Trophoblast cell (in vitro differentiated cells and primary cell): ENCODE measurements around the gene TBC1D22A.

Experiments used
- DNase-seq, 2 donors: peaks; one replicate each; pipeline ENCODE4 v3.0.0-alpha.2; 2016
- H2AFZ ChIP-seq: 2 replicates; pipeline ENCODE4 v1.6.1; 2013; ENCODE audit warnings: low read length, moderate library complexity, mild to moderate bottlenecking; ENCODE audit not compliant: insufficient read depth, poor library complexity
- H2AK5ac ChIP-seq: 2 replicates; pipeline ENCODE4 v1.6.1; 2013; ENCODE audit warnings: mild to moderate bottlenecking, low read length
- H2BK120ac ChIP-seq: 2 replicates; pipeline ENCODE4 v1.6.1; 2013; ENCODE audit warnings: low read length, mild to moderate bottlenecking, moderate library complexity; ENCODE audit not compliant: insufficient read depth, poor library complexity
- H2BK12ac ChIP-seq: 2 replicates; pipeline ENCODE4 v1.6.1; 2013; ENCODE audit warnings: mild to moderate bottlenecking, low read length, moderate library complexity
- H2BK5ac ChIP-seq: 2 replicates; pipeline ENCODE4 v1.6.1; 2013; ENCODE audit warnings: low read length, low read depth, moderate library complexity, mild to moderate bottlenecking; ENCODE audit not compliant: poor library complexity
- H3K14ac ChIP-seq: 2 replicates; pipeline ENCODE4 v1.6.1; 2013; ENCODE audit warnings: mild to moderate bottlenecking, low read length
- H3K18ac ChIP-seq: 2 replicates; pipeline ENCODE4 v1.6.1; 2013; ENCODE audit warnings: mild to moderate bottlenecking, low read length
- H3K23ac ChIP-seq: 2 replicates; pipeline ENCODE4 v1.6.1; 2013; ENCODE audit warnings: low read length
- H3K27ac ChIP-seq: 2 replicates; pipeline ENCODE4 v1.5.1; 2013; ENCODE audit warnings: low read depth, mild to moderate bottlenecking, inconsistent platforms, low read length, moderate library complexity
- H3K27me3 ChIP-seq: 2 replicates; pipeline ENCODE4 v1.6.1; 2013; ENCODE audit warnings: inconsistent platforms, mild to moderate bottlenecking, low read length, moderate library complexity; ENCODE audit not compliant: insufficient read depth
- H3K36me3 ChIP-seq, 2 experiments: 1 replicate in 1 of 2; 2 replicates in 1 of 2; pipeline ENCODE4 v1.6.1; 2013; ENCODE audit warnings: low read length in 2 of 2, mild to moderate bottlenecking in 2 of 2, moderate library complexity in 1 of 2; ENCODE audit not compliant: insufficient read depth in 2 of 2, control insufficient read depth in 1 of 2
- H3K4ac ChIP-seq: 2 replicates; pipeline ENCODE4 v1.6.1; 2013; ENCODE audit warnings: low read depth, mild to moderate bottlenecking, low read length, moderate library complexity
- H3K4me1 ChIP-seq, 2 experiments: 1 replicate in 1 of 2; 2 replicates in 1 of 2; pipeline ENCODE4 v1.6.1; 2013; ENCODE audit warnings: low read length in 2 of 2, mild to moderate bottlenecking in 2 of 2, moderate library complexity in 1 of 2; ENCODE audit not compliant: insufficient read depth in 2 of 2, control insufficient read depth in 1 of 2
- H3K4me2 ChIP-seq: 2 replicates; pipeline ENCODE4 v1.6.1; 2013; ENCODE audit warnings: inconsistent platforms, mild to moderate bottlenecking, low read length, moderate library complexity
- H3K4me3 ChIP-seq: 2 replicates; pipeline ENCODE4 v1.5.1; 2013; ENCODE audit warnings: mild to moderate bottlenecking, low read depth, low read length, inconsistent platforms
- H3K79me1 ChIP-seq: one replicate; pipeline ENCODE4 v1.6.1; 2013; ENCODE audit warnings: low read length
- H3K79me2 ChIP-seq: 2 replicates; pipeline ENCODE4 v1.6.1; 2013; ENCODE audit warnings: low read length, mild to moderate bottlenecking; ENCODE audit not compliant: control insufficient read depth, insufficient read depth, poor library complexity
- H3K9ac ChIP-seq: 2 replicates; pipeline ENCODE4 v1.6.1; 2013; ENCODE audit warnings: mild to moderate bottlenecking, low read length
- H3K9me3 ChIP-seq: 2 replicates; pipeline ENCODE4 v1.6.1; 2013; ENCODE audit warnings: low read depth, mild to moderate bottlenecking, control low read depth, inconsistent platforms, low read length; ENCODE audit not compliant: insufficient read depth
- H4K12ac ChIP-seq: 2 replicates; pipeline ENCODE4 v1.6.1; 2013; ENCODE audit warnings: low read depth, mild to moderate bottlenecking, low read length, moderate library complexity
- H4K8ac ChIP-seq: 2 replicates; pipeline ENCODE4 v1.6.1; 2013; ENCODE audit warnings: low read depth, mild to moderate bottlenecking, low read length, moderate library complexity
- H4K91ac ChIP-seq: one replicate; pipeline ENCODE4 v1.6.1; 2013; ENCODE audit warnings: low read depth, mild to moderate bottlenecking, low read length, moderate library complexity
- WGBS: extraction: QIAGEN DNeasy Blood & Tissue Kit; methylation state at CpG from one replicate; pipeline ENCODE4 v1.1.7; 2013; ENCODE audit warnings: missing lambda C conversion rate; ENCODE audit not compliant: insufficient read length, insufficient coverage; ENCODE audit errors: extremely low coverage; 5-methylcytosine and 5-hydroxymethylcytosine counted together

Gene TBC1D22A

DNA sequence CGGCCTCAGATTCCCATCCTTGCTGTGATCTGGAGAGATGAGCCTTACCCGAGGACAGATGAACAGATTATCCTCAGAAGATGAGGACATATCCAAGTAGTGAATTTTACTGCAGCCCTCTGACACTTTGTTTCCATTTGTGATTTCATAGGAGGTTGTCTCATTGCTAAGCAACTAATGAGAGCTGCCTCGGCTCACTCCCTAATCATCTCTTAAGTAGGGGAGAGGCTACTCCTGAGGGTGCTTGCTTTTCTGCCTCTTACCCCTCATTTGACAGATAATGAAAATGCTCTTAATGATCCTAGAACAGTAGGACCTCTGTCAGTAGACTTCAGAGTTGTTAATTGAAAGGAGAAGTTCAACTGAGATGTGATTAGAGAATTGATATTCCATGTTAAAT lies 150.9 kb downstream of the TBC1D22A start:
- Histone ChIP-seq H3K79me1 (no peaks in the 10 kb centered on the region), H4K8ac (no peak overlapping the region), H3K9ac (no peak overlapping the region), H3K14ac (no peak overlapping the region), H3K4ac (no peak overlapping the region), H2BK12ac (no peak overlapping the region), H2AFZ (no peak overlapping the region), H4K91ac (no peak overlapping the region), H3K36me3 (peaks cover 4 to 11% of the 10 kb centered on the region in 2 experiments), H3K18ac (no peak overlapping the region), H3K23ac (no peak overlapping the region), H3K79me2 (no peaks in the 10 kb centered on the region), H2BK5ac (no peak overlapping the region), H2AK5ac (no peak overlapping the region), H3K4me3 (no peak overlapping the region), H3K9me3 (peaks cover 3% of the 10 kb centered on the region), H2BK120ac (no peak overlapping the region), H4K12ac (no peak overlapping the region), H3K27me3 (no peaks in the 10 kb centered on the region), H3K4me2 (no peak overlapping the region), H3K4me1 (peaks cover 0 to 2% of the 10 kb centered on the region in 2 experiments), H3K27ac (no peak overlapping the region)
- no peak for DNase-seq
- no CpG with 5 or more reads among the region's 3 CpGs for WGBS

- Histone ChIP-seq H4K8ac (no peak overlapping the region), H3K4ac (no peak overlapping the region), H3K36me3 (peaks cover 2 to 11% of the 10 kb centered on the region in 2 experiments), H3K79me2 (no peaks in the 10 kb centered on the region), H2BK5ac (no peak overlapping the region), H4K91ac (no peak overlapping the region), H2AFZ (no peak overlapping the region), H3K27ac (no peak overlapping the region), H4K12ac (no peak overlapping the region), H3K9ac (no peak overlapping the region), H3K18ac (no peak overlapping the region), H3K14ac (no peak overlapping the region), H2AK5ac (no peak overlapping the region), H3K4me2 (no peak overlapping the region), H3K23ac (no peak overlapping the region), H3K9me3 (peaks cover 3% of the 10 kb centered on the region), H2BK12ac (no peak overlapping the region), H3K4me3 (no peak overlapping the region), H2BK120ac (no peak overlapping the region), H3K79me1 (no peaks in the 10 kb centered on the region), H3K27me3 (no peaks in the 10 kb centered on the region), H3K4me1 (no peaks in the 10 kb centered on the region)
- no CpG with 5 or more reads among the region's 10 CpGs for WGBS
- DNase-seq: no peak
These were observed 152.0 kb downstream of the TBC1D22A start for GRCh38 chr22:46914481-46914880.

- WGBS: no CpG with 5 or more reads among the region's 21 CpGs
- H3K4ac ChIP-seq: no peak overlapping the region
- no peak overlapping the region for H2AFZ ChIP-seq
- H3K4me1 ChIP-seq: no peaks in the 10 kb centered on the region
- H3K9me3 ChIP-seq: peaks cover 3% of the 10 kb centered on the region
- peaks cover 2 to 11% of the 10 kb centered on the region in 2 experiments for H3K36me3 ChIP-seq
- H3K4me3 ChIP-seq: no peak overlapping the region
- H4K12ac ChIP-seq: no peak overlapping the region
- H3K23ac ChIP-seq: no peak overlapping the region
- H3K27ac ChIP-seq: no peak overlapping the region
- no peak overlapping the region for H2BK120ac ChIP-seq
- H2BK12ac ChIP-seq: no peak overlapping the region
- DNase-seq: no peak
- no peaks in the 10 kb centered on the region for H3K27me3 ChIP-seq
- no peak overlapping the region for H3K14ac ChIP-seq
- H3K4me2 ChIP-seq: no peak overlapping the region
- H3K79me1 ChIP-seq: no peaks in the 10 kb centered on the region
- H3K79me2 ChIP-seq: no peaks in the 10 kb centered on the region
- H2AK5ac ChIP-seq: no peak overlapping the region
- no peak overlapping the region for H4K91ac ChIP-seq
- H2BK5ac ChIP-seq: no peak overlapping the region
- no peak overlapping the region for H3K18ac ChIP-seq
- no peak overlapping the region for H3K9ac ChIP-seq
- H4K8ac ChIP-seq: no peak overlapping the region
These were observed 152.8 kb downstream of the TBC1D22A start for GRCh38 chr22:46914916-46915894.

GRCh38 chr22:46915950-46916730 lies 153.7 kb downstream of the TBC1D22A start:
- Histone ChIP-seq H3K4me3 (no peak overlapping the region), H4K12ac (no peak overlapping the region), H2BK5ac (no peak overlapping the region)

More at GRCh38 chr22:46915950-46916730, 153.7 kb downstream of the TBC1D22A start:
- Histone ChIP-seq H3K36me3 (peaks cover 2 to 11% of the 10 kb centered on the region in 2 experiments), H2AFZ (no peak overlapping the region), H3K23ac (peak overlapping the region; percentile 37), H4K91ac (no peak overlapping the region), H3K18ac (no peak overlapping the region), H3K27ac (no peak overlapping the region), H3K4me2 (no peak overlapping the region), H3K4ac (no peak overlapping the region), H3K79me1 (no peaks in the 10 kb centered on the region), H3K14ac (no peak overlapping the region), H3K79me2 (no peaks in the 10 kb centered on the region), H3K27me3 (no peaks in the 10 kb centered on the region), H2BK120ac (no peak overlapping the region), H4K8ac (no peak overlapping the region), H3K4me1 (no peaks in the 10 kb centered on the region), H2AK5ac (no peak overlapping the region), H3K9me3 (peaks cover 3% of the 10 kb centered on the region), H3K9ac (no peak overlapping the region), H2BK12ac (no peak overlapping the region)
- DNase-seq: no peak
- WGBS: no CpG with 5 or more reads among the region's 12 CpGs
